ENCODE data around the gene NENF.
A peak's percentile ranks its signal among the peaks of the same experiment; 100 is the strongest.

NENF gene

GRCh38 chr1:212477014-212477679 lies 44.4 kb downstream of the NENF start:
- Histone ChIP-seq H3K4me2 (ENCODE audit: low read depth, low read length) (peak overlapping the region; percentile 28; the same call in 1 of the 2 replicates), H4K20me1 (ENCODE audit: insufficient read depth, low read length) (no peaks in the 10 kb centered on the region), H2AFZ (ENCODE audit: low read length) (no peak overlapping the region), H3K9me2 (replicated peaks; ENCODE audit: insufficient read depth, low read length) (no peaks in the 10 kb centered on the region), H3F3A (ENCODE audit: insufficient read depth, low read length) (no peaks in the 10 kb centered on the region), H3K27ac (ENCODE audit: low read length) (no peak overlapping the region), H3K4me3 (ENCODE audit: low read length) (no peak overlapping the region), H3K27me3 (replicated peaks; ENCODE audit: insufficient read depth, low read length) (no peaks in the 10 kb centered on the region), H3K9me3 (replicated peaks; ENCODE audit: insufficient read depth, low read length) (no peaks in the 10 kb centered on the region), H3K36me3 (replicated peaks; ENCODE audit: insufficient read depth, low read length) (no peaks in the 10 kb centered on the region), H3K4me1 (ENCODE audit: low read length) (peaks cover 10% of the 10 kb centered on the region), H3K79me2 (ENCODE audit: low read length) (no peaks in the 10 kb centered on the region), H3K9ac (ENCODE audit: low read length) (no peak overlapping the region)
- DNase-seq: peak; percentile 84
- TF ChIP-seq EZH2phosphoT487 (IDR thresholded peaks at IDR 0.05; ENCODE audit: low read length) (no peak), CTCF (IDR thresholded peaks at IDR 0.05; ENCODE audit: low read length) (peak; percentile 97)

- H3K79me2 ChIP-seq (ENCODE audit: low read length): no peaks in the 10 kb centered on the region
- H3K4me3 ChIP-seq (ENCODE audit: low read length): no peak overlapping the region
- no peaks in the 10 kb centered on the region for H3K27me3 ChIP-seq (replicated peaks; ENCODE audit: insufficient read depth, low read length)
- no peak overlapping the region for H2AFZ ChIP-seq (ENCODE audit: low read length)
- H3K9ac ChIP-seq (ENCODE audit: low read length): no peak overlapping the region
- no peak for DNase-seq
- H3K4me2 ChIP-seq (ENCODE audit: low read depth, low read length): no peak overlapping the region; the same call in 1 of the 2 replicates
- no peak overlapping the region for H3K27ac ChIP-seq (ENCODE audit: low read length)
- peaks cover 5% of the 10 kb centered on the region for H3K4me1 ChIP-seq (ENCODE audit: low read length)
- H3F3A ChIP-seq (ENCODE audit: insufficient read depth, low read length): no peaks in the 10 kb centered on the region
- no peaks in the 10 kb centered on the region for H4K20me1 ChIP-seq (ENCODE audit: insufficient read depth, low read length)
- no peaks in the 10 kb centered on the region for H3K9me2 ChIP-seq (replicated peaks; ENCODE audit: insufficient read depth, low read length)
- H3K9me3 ChIP-seq (replicated peaks; ENCODE audit: insufficient read depth, low read length): no peaks in the 10 kb centered on the region
- no peak for TF ChIP-seq EZH2phosphoT487 (IDR thresholded peaks at IDR 0.05; ENCODE audit: low read length)
- no peak for TF ChIP-seq CTCF (IDR thresholded peaks at IDR 0.05; ENCODE audit: low read length)
- TF ChIP-seq EZH2 (optimal IDR thresholded peaks at IDR 0.05; ENCODE audit: low read depth, low read length): no peak
- no peaks in the 10 kb centered on the region for H3K36me3 ChIP-seq (replicated peaks; ENCODE audit: insufficient read depth, low read length)
Measured at GRCh38 chr1:212477680-212478466, 45.2 kb downstream of the NENF start.

- TF ChIP-seq EZH2 (optimal IDR thresholded peaks at IDR 0.05; ENCODE audit: low read depth, low read length) (no peak), CTCF (IDR thresholded peaks at IDR 0.05; ENCODE audit: low read length) (no peak), EZH2phosphoT487 (IDR thresholded peaks at IDR 0.05; ENCODE audit: low read length) (no peak)
- no peak overlapping the region for H3K9ac ChIP-seq (ENCODE audit: low read length)
- H2AFZ ChIP-seq (ENCODE audit: low read length): no peak overlapping the region
- H3K27me3 ChIP-seq (replicated peaks; ENCODE audit: insufficient read depth, low read length): no peaks in the 10 kb centered on the region
- H3K4me3 ChIP-seq (ENCODE audit: low read length): no peak overlapping the region
- H3F3A ChIP-seq (ENCODE audit: insufficient read depth, low read length): no peaks in the 10 kb centered on the region
- no peak for DNase-seq
- no peaks in the 10 kb centered on the region for H3K79me2 ChIP-seq (ENCODE audit: low read length)
- H3K9me2 ChIP-seq (replicated peaks; ENCODE audit: insufficient read depth, low read length): no peaks in the 10 kb centered on the region
- H3K27ac ChIP-seq (ENCODE audit: low read length): no peak overlapping the region
- H3K9me3 ChIP-seq (replicated peaks; ENCODE audit: insufficient read depth, low read length): no peaks in the 10 kb centered on the region
- no peaks in the 10 kb centered on the region for H4K20me1 ChIP-seq (ENCODE audit: insufficient read depth, low read length)
- H3K36me3 ChIP-seq (replicated peaks; ENCODE audit: insufficient read depth, low read length): no peaks in the 10 kb centered on the region
- no peaks in the 10 kb centered on the region for H3K4me1 ChIP-seq (ENCODE audit: low read length)
- no peak overlapping the region for H3K4me2 ChIP-seq (ENCODE audit: low read depth, low read length)
Measured at GRCh38 chr1:212478467-212479025, 45.8 kb downstream of the NENF start.
